ENCODE results near the gene LCA5L.
A peak's percentile ranks its signal among the peaks of the same experiment; 100 is the strongest.
"Not testable (repeated sequence)": the region's sequence is repeated elsewhere in the genome, so short reads cannot be mapped to it uniquely, and the experiment has no call there.

Gene LCA5L

DNA sequence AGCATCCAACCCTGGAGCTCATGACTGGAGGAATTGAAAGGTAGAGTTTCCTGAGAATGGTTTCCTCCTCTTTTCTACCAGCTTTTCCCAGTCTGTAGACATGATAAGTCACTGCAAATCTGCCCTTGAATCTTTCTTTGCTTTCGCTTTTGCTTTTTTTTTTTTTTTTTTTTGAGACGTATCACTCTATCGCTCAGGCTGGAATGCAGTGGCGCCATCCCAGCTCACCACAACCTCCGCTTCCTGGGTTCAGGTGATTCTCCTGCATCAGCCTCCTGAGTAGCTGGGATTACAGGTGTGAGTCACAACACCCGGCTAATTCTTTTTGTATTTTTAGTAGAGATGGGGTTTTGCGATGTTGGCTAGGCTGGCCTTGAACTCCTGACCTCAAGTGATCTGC is 1.7 kb upstream of the LCA5L start:
- H3K27ac ChIP-seq (ENCODE audit: low read length) = no peak overlapping the region

DNA sequence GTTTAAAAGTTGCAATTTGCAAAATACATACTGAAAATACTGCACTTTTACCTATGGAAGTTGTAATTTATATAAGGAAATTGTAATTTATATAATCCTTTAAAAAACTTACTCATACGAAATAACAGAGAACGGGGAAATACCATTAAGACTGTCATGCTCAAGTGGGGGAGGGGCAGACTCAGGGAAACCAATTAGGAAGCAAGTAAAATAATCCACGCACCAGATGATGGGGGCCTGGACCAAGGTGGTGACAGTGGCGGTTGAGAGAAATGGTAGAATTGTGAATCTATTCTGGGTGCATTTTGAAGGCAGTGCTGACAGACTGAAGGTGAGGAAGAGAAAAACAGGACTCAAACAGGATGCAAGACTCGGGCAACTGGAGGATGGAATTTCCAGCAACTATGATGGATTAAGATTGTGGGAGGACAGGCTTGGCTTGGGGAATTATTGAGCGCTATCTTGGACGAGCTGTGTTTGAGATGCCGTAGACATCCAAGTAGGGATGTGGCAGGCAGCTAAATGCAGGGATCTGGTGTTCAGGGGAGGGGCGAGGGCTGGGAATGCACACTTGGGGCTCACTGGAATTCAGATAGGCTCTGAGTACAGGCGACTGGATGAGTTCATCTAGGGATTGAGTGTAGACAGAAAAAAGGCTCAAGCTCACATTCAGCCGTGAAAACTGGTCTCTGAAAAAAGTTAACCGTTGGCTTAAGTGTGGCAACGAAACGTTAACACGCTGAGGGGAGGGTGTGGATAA is 977 bp downstream of the LCA5L start:
- H3K4me1 ChIP-seq (ENCODE audit: control insufficient read depth, low read depth, low read length) = peaks cover 3% of the 10 kb centered on the region
- H3K9ac ChIP-seq (ENCODE audit: low read length) = peak overlapping the region; percentile 70
- H3K36me3 ChIP-seq (ENCODE audit: control insufficient read depth, low read depth, low read length) = no peaks in the 10 kb centered on the region
- no peak overlapping the region for H3K27ac ChIP-seq (ENCODE audit: low read length)
- peak overlapping the region; percentile 84 for H3K4me3 ChIP-seq (ENCODE audit: low read length)
- no peaks in the 10 kb centered on the region for H3K9me3 ChIP-seq (ENCODE audit: control insufficient read depth, low read depth, low read length)
- no peaks in the 10 kb centered on the region for H3K27me3 ChIP-seq (ENCODE audit: control insufficient read depth, insufficient read depth, low read length)

More for the DNA sequence above, 1.7 kb upstream of the LCA5L start:
- H3K4me3 ChIP-seq (ENCODE audit: low read length) = no peak overlapping the region
- no peaks in the 10 kb centered on the region for H3K27me3 ChIP-seq (ENCODE audit: control insufficient read depth, insufficient read depth, low read length)
- H3K9me3 ChIP-seq (ENCODE audit: control insufficient read depth, low read depth, low read length) = no peaks in the 10 kb centered on the region
- no peak overlapping the region for H3K9ac ChIP-seq (ENCODE audit: low read length)
- peaks cover 12% of the 10 kb centered on the region for H3K4me1 ChIP-seq (ENCODE audit: control insufficient read depth, low read depth, low read length)
- no peaks in the 10 kb centered on the region for H3K36me3 ChIP-seq (ENCODE audit: control insufficient read depth, low read depth, low read length)

DNA sequence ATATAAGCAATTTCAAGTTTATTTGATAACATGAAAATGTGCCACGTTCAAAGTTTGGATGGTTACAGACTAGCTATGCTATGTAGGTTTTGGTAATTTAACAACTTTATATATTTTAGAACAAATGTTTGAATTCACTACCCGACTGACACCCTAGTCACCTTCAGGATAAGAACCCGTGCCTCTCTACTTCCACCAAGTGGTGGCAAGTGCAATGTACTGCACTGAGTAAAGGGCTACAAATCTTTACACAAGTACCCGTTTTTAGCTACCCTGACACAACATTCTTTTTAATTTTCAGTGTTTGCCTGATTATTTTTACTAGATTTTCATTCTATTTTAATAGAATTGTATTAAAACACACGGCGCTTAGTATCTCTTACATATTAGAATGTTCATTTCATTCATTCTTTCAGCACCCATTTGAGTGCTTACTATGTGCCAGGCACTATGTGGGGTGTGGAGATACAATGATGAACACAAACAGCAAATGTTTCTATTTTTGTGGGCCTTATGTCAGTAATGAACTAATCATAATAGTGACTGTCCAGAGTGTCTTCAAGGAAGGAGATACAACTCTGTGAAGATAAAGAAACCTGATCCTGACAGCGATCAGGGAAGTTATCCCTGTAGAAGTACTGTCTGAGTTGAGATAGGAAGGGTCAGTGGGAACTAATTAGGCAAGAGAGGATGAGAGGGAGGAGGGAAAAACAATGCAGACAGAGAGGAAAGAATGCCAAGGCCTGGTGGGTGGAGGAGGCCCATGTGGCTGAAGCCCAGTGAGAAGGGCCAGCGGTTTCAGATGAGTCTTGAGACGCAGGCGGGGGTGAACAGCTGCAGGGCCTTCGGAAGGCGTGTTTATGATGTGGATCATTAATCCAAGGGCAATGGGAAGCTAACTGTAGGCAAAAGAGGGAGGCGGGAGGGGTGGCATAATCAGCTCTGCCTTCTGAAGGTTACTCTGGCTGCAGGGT is 3.8 kb downstream of the LCA5L start:
- H3K9ac ChIP-seq (ENCODE audit: low read length) = no peak overlapping the region
- peaks cover 3% of the 10 kb centered on the region for H3K4me1 ChIP-seq (ENCODE audit: control insufficient read depth, low read depth, low read length)
- H3K4me3 ChIP-seq (ENCODE audit: low read length) = no peak overlapping the region
- H3K36me3 ChIP-seq (ENCODE audit: control insufficient read depth, low read depth, low read length) = no peaks in the 10 kb centered on the region
- H3K9me3 ChIP-seq (ENCODE audit: control insufficient read depth, low read depth, low read length) = no peaks in the 10 kb centered on the region
- no peak overlapping the region for H3K27ac ChIP-seq (ENCODE audit: low read length)
- no peaks in the 10 kb centered on the region for H3K27me3 ChIP-seq (ENCODE audit: control insufficient read depth, insufficient read depth, low read length)

DNA sequence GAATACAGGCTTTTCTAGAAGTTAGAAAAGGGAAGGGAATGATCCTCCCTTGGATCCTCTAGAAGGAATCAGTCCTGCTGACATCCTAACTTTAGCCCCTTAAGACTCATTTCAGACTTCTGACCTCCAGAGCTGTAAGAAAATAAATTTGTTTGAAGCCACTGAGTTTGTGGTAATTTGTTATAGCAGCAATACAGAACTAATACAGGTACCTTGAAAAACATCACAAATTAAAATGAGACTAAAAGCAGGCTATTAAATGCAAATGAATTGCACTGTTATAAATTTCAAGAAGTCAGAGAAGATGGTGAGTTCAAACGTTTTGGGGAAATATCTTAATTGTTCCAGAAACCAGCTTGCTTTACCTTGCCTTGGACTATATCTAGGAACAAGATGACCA is 6.3 kb downstream of the LCA5L start:
- Histone ChIP-seq H3K36me3 (ENCODE audit: control insufficient read depth, low read depth, low read length) (no peaks in the 10 kb centered on the region), H3K27me3 (ENCODE audit: control insufficient read depth, insufficient read depth, low read length) (no peaks in the 10 kb centered on the region), H3K9me3 (ENCODE audit: control insufficient read depth, low read depth, low read length) (no peaks in the 10 kb centered on the region), H3K9ac (ENCODE audit: low read length) (no peak overlapping the region), H3K27ac (ENCODE audit: low read length) (no peak overlapping the region), H3K4me3 (ENCODE audit: low read length) (no peak overlapping the region), H3K4me1 (ENCODE audit: control insufficient read depth, low read depth, low read length) (no peaks in the 10 kb centered on the region)

DNA sequence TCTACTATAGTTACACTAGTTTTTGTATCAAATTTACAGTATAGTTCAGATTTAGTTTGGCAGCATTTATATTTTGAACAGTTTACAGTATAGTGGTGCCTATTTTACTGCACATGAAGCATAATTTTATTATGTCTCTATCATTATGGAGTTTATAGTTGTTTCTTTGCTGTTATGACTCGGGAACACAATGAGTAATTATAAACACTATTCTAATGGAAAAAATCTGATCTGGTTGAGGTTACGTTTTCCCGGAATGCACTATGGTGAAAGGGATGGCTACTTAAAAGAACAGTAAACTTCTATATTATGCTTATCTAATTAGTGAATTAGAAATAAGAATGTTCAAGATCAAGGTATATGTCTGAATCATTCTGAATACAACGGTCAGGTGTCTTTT is 10.6 kb downstream of the LCA5L start:
- no peak overlapping the region for H3K27ac ChIP-seq (ENCODE audit: low read length)
- H3K27me3 ChIP-seq (ENCODE audit: control insufficient read depth, insufficient read depth, low read length) = no peaks in the 10 kb centered on the region
- no peak overlapping the region for H3K9ac ChIP-seq (ENCODE audit: low read length)
- no peaks in the 10 kb centered on the region for H3K9me3 ChIP-seq (ENCODE audit: control insufficient read depth, low read depth, low read length)
- H3K36me3 ChIP-seq (ENCODE audit: control insufficient read depth, low read depth, low read length) = no peaks in the 10 kb centered on the region
- H3K4me3 ChIP-seq (ENCODE audit: low read length) = no peak overlapping the region
- peaks cover 9% of the 10 kb centered on the region for H3K4me1 ChIP-seq (ENCODE audit: control insufficient read depth, low read depth, low read length)

DNA sequence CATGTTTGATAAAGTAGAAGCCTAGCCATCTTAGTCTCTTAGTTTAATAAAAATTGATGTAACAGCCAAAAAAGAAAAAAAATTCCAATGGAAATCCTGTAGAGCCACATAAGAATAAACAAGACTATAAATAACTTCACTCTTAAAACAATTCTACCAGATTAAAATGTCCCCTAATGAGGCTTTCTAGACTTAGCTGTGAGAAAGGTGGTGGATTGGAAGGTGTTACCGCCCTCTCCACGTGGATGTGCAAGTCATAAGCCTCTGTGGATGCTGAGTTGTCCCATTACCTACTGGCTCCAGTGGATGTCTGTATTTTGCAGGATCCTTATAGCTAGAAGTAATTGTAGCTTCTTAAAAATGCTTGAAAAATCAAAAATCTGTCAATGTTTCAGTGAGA is 14.6 kb downstream of the LCA5L start:
- Histone ChIP-seq H3K4me3 (ENCODE audit: low read length) (no peak overlapping the region), H3K9me3 (ENCODE audit: control insufficient read depth, low read depth, low read length) (no peaks in the 10 kb centered on the region), H3K4me1 (ENCODE audit: control insufficient read depth, low read depth, low read length) (peaks cover 11% of the 10 kb centered on the region), H3K27me3 (ENCODE audit: control insufficient read depth, insufficient read depth, low read length) (no peaks in the 10 kb centered on the region), H3K36me3 (ENCODE audit: control insufficient read depth, low read depth, low read length) (no peaks in the 10 kb centered on the region), H3K9ac (ENCODE audit: low read length) (no peak overlapping the region), H3K27ac (ENCODE audit: low read length) (no peak overlapping the region)

DNA sequence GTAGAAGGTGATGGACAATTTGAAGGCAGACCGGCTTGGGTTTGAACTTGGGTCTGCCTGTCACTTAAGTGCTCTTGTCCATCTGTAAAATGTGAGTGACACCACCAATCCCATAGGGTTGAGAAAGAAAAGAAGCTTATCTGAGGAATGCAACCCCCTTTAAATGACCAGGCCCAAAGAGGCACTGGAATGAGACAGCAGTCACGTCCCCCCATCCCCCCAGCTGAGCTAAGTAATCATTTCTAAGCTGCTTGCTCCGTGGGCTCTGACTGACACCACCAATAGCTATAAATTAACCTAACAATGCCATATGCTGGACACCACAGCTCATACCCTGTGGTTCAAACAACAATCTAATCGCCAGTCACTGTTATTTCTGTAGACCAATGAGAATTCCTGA is 15.1 kb downstream of the LCA5L start:
- Histone ChIP-seq H3K36me3 (ENCODE audit: control insufficient read depth, low read depth, low read length) (no peaks in the 10 kb centered on the region), H3K27ac (ENCODE audit: low read length) (no peak overlapping the region), H3K4me3 (ENCODE audit: low read length) (no peak overlapping the region), H3K9me3 (ENCODE audit: control insufficient read depth, low read depth, low read length) (no peaks in the 10 kb centered on the region), H3K9ac (ENCODE audit: low read length) (no peak overlapping the region), H3K27me3 (ENCODE audit: control insufficient read depth, insufficient read depth, low read length) (no peaks in the 10 kb centered on the region), H3K4me1 (ENCODE audit: control insufficient read depth, low read depth, low read length) (peaks cover 11% of the 10 kb centered on the region)

DNA sequence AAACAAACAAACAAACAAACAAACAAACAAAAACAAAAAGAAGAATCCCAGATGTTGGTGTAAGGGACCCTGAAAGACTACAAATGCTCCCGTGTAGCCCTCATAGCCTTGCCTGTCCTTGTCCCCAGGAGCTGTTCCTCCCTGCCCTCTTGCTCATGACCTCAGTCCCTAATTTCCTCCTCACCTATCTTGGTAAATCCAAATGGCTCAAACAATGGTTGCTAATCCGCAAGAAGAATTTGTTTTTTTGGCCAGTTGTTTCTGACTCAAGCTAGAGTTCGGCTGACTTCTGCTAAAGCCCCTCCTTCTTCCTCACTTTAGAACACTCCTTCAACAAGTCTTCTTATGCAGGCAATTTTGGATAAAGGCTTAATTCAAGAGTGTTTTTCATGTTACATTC is 15.6 kb downstream of the LCA5L start:
- Histone ChIP-seq H3K4me1 (ENCODE audit: control insufficient read depth, low read depth, low read length) (peaks cover 11% of the 10 kb centered on the region), H3K36me3 (ENCODE audit: control insufficient read depth, low read depth, low read length) (no peaks in the 10 kb centered on the region), H3K9me3 (ENCODE audit: control insufficient read depth, low read depth, low read length) (no peaks in the 10 kb centered on the region), H3K9ac (ENCODE audit: low read length) (no peak overlapping the region), H3K4me3 (ENCODE audit: low read length) (no peak overlapping the region), H3K27ac (ENCODE audit: low read length) (no peak overlapping the region), H3K27me3 (ENCODE audit: control insufficient read depth, insufficient read depth, low read length) (no peaks in the 10 kb centered on the region)

DNA sequence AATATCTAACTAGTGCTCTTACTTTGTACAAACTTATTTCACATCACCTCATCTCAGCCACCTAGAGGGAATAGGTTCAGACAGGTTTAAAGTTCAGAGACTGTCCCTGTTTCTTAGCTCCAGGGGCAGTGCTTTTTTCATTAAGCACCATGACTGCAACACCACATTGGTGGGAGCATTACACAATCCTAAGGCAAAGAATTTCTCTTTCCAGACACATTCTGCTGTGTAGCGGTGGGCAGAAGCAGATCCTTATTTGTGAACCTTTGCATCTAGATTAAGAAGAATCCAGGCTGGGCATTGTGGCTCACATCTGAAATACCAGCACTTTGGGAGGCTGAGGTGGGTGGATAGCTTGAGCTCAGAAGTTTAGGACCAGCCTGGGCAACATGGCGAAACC is 16.1 kb downstream of the LCA5L start:
- H3K4me1 ChIP-seq (ENCODE audit: control insufficient read depth, low read depth, low read length) = peaks cover 11% of the 10 kb centered on the region
- H3K4me3 ChIP-seq (ENCODE audit: low read length) = no peak overlapping the region
- H3K27me3 ChIP-seq (ENCODE audit: control insufficient read depth, insufficient read depth, low read length) = no peaks in the 10 kb centered on the region
- no peaks in the 10 kb centered on the region for H3K36me3 ChIP-seq (ENCODE audit: control insufficient read depth, low read depth, low read length)
- H3K27ac ChIP-seq (ENCODE audit: low read length) = no peak overlapping the region
- H3K9me3 ChIP-seq (ENCODE audit: control insufficient read depth, low read depth, low read length) = no peaks in the 10 kb centered on the region
- H3K9ac ChIP-seq (ENCODE audit: low read length) = no peak overlapping the region

DNA sequence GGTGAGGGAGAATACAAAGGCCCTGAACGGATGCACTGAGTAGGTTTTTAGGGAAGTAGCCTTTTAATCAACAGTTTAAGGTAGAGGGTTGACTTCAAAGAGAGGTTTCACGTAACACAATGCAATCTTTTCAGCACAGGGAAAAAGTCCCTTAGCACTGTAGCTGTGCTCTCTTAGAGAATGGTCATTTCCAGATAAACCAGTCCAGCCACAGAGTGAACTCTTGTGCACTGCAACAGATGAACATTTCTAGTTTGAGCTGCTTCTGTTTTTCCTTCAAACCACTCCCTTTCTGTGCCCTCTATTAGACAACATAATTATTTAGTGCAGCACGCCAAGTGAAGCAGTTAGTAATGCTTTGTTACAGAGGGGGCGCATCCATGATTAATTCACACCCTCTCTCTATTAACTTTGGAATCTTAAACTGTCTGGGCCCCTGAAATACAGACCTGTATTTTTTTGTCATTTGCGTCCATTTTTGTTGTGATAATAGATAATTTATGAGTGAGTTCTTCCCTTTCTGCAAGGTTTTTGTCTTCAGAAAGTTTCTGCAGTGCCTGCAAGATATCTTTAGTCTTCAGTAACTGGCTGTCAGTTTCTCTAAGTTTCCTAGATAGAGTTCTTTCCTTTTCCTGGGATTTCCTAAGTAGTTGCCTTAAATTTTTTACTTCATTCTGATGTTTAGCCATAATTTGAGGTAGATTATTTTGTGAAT is 22.9 kb downstream of the LCA5L start:
- H3K4me3 ChIP-seq (ENCODE audit: low read length) = no peak overlapping the region
- no peaks in the 10 kb centered on the region for H3K27me3 ChIP-seq (ENCODE audit: control insufficient read depth, insufficient read depth, low read length)
- H3K9me3 ChIP-seq (ENCODE audit: control insufficient read depth, low read depth, low read length) = no peaks in the 10 kb centered on the region
- no peak overlapping the region for H3K27ac ChIP-seq (ENCODE audit: low read length)
- no peak overlapping the region for H3K9ac ChIP-seq (ENCODE audit: low read length)
- H3K4me1 ChIP-seq (ENCODE audit: control insufficient read depth, low read depth, low read length) = peaks cover 4% of the 10 kb centered on the region
- H3K36me3 ChIP-seq (ENCODE audit: control insufficient read depth, low read depth, low read length) = no peaks in the 10 kb centered on the region

DNA sequence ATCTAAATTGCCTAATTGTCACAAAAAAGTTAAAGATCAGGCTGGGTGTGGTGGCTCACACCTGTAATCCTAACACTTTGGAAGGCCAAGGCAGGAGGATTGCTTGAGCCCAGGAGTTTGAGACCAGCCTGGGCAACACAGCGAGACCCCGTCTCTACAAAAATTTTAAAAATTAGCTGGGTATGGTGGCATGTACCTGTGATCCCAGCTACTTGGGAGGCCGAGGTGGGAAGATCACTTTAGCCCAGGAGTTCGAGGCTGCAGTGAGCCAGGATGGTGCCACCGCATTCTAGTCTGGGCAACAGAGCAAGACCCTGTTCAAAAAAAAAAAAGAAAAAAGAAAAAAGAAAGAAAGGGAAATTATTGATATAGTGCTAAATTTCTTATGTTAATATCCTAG is 26.4 kb downstream of the LCA5L start:
- H3K4me3 ChIP-seq (ENCODE audit: low read length); H3K9ac ChIP-seq (ENCODE audit: low read length); H3K4me1 ChIP-seq (ENCODE audit: control insufficient read depth, low read depth, low read length); H3K9me3 ChIP-seq (ENCODE audit: control insufficient read depth, low read depth, low read length); H3K27ac ChIP-seq (ENCODE audit: low read length); H3K27me3 ChIP-seq (ENCODE audit: control insufficient read depth, insufficient read depth, low read length); H3K36me3 ChIP-seq (ENCODE audit: control insufficient read depth, low read depth, low read length): not testable (repeated sequence)
